Fibroblast of skin of left biceps (primary cell): ENCODE measurements around the gene CHMP4B.

ENCODE experiments used
- DNase-seq, 2 experiments: peaks; one replicate each; pipeline ENCODE4 v3.0.0-alpha.2; 2013; ENCODE audit warnings: low read depth in 2 of 2

The CHMP4B gene

DNA sequence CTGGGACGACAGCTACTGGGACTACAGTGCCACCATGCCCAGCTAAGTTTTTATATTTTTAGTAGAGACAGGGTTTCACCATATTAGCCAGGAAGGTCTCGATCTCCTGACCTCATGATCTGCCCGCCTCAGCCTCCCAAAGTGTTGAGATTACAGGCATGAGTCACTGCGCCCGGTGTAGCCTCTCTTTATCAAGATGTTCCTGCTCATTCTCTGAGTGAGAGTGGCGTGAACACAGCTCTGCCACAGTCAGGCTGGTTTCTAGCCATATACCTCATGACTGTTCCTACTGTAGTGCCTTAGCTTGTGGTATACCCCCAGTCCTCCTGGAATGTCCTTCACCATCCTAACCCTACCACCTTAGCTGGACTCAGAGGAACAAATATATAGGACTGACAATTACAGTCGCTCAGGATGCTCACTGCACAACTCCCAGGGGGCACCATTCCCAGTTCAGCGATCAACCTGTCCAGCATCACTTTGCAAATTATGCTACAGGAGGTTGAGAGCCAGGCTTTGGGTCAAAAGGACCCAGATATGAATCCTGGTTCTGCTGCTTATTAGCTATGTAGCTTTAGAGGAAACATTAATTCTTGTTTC is 86.3 kb downstream of the CHMP4B start:
- no peak for DNase-seq

DNA sequence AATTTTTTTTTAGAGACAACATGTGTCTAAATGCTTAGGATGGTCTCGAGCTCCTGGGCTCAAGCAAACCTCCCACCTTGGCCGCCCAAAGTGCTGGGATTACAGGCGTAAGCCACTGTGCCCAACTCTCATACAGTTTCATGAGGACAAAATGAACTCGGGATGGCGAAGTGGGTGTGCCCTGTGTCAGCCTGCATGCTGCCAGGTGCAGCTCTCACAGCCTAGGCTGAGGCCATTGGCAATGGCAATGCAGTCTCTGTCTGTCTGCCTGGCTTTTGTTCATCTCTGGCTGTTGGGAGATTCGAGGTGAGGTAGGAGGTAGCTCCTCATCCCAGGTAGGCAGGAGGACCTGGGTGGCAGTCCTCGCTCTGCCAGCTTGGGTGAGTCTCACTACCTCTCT is 88.0 kb downstream of the CHMP4B start:
- DNase-seq, result no peak

DNA sequence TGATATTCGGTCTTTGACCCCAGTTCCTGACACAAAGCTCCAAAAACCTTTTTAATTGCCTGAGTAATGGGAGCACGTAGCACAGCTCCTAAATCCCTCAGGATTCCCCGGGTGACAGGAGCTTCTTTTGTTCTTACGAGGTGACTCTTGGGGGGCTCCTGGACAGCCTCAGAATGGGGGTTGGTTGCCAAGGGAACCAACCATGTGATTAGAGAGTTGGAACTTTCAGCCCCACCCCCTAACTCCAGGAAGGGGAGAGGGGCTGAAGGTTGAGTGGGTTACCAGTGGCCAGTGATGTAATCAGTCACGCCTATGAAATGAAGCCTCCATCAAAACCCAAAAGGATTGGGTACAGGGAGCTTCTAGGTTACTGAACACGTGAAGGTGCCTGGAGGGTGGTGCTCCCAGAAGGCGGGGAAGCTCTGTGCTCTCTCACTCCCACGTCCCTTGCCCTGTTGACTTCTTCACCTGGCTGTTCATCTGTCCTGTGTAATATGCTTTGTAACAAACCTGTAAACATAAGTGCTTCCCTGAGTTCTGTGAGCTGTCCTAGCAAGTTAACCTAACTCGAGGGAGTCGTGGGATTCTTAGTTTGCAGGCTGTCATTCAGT is 89.5 kb downstream of the CHMP4B start:
- no peak for DNase-seq

DNA sequence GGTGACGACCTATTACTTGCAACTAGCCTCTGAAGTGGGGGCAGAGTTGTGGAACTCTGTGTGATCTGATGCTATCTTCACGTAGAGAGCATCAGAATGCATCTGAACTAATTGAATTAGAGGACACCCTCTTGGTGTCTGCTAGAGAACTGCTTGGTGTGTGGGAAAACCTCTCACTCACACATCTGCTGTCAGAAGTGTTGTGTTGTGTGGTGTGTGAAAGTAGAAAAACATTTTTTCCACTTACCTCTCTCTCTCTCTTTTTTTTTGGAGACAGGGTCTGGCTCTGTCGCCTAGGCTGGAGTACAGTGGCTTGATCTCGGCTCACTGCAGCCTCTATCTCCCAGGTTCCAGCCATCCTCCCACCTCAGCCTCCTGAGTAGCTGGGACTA is 90.0 kb downstream of the CHMP4B start:
- DNase-seq, result no peak

DNA sequence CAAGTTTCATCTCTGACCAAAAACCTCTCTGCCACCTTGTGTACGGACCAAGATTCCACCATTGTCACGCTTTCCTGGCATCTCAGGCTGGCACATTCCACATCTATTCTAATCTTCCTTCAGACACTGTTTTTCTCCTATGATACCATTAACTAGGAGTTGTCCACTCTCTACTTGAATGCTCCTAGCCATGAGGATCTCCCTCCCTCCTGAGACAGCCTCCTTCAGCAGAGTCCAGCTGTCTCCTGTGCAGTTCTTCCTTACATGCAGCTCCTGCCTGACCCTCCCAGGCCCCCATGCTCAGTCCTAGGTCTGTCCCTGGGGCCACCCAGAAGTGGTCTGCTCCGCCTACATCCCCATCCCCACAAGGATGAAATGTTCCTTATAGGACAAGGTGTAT is 90.9 kb downstream of the CHMP4B start:
- DNase-seq, result no peak
